ENCODE data around the gene CCND2.

CCND2 gene

GRCh38 chr12:4308334-4308950 lies 34.9 kb downstream of the CCND2 start:
- TF ChIP-seq, protein P1, sequence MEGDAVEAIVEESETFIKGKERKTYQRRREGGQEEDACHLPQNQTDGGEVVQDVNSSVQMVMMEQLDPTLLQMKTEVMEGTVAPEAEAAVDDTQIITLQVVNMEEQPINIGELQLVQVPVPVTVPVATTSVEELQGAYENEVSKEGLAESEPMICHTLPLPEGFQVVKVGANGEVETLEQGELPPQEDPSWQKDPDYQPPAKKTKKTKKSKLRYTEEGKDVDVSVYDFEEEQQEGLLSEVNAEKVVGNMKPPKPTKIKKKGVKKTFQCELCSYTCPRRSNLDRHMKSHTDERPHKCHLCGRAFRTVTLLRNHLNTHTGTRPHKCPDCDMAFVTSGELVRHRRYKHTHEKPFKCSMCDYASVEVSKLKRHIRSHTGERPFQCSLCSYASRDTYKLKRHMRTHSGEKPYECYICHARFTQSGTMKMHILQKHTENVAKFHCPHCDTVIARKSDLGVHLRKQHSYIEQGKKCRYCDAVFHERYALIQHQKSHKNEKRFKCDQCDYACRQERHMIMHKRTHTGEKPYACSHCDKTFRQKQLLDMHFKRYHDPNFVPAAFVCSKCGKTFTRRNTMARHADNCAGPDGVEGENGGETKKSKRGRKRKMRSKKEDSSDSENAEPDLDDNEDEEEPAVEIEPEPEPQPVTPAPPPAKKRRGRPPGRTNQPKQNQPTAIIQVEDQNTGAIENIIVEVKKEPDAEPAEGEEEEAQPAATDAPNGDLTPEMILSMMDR (IDR thresholded peaks at IDR 0.05; ENCODE audit: extremely low read depth, missing control alignments): no peak
- DNase-seq (ENCODE audit: low spot score): no peak

- TF ChIP-seq, protein P1 (IDR thresholded peaks at IDR 0.05; ENCODE audit: extremely low read depth, missing control alignments): no peak
- DNase-seq (ENCODE audit: low spot score): no peak
Measured at GRCh38 chr12:4311776-4312175, 38.2 kb downstream of the CCND2 start.

GRCh38 chr12:4312251-4312650 lies 38.7 kb downstream of the CCND2 start:
- TF ChIP-seq, protein P1 (IDR thresholded peaks at IDR 0.05; ENCODE audit: extremely low read depth, missing control alignments): no peak

GRCh38 chr12:4320497-4320852 lies 46.9 kb downstream of the CCND2 start:
- DNase-seq (ENCODE audit: low spot score): no peak
- TF ChIP-seq, protein P1 (IDR thresholded peaks at IDR 0.05; ENCODE audit: extremely low read depth, missing control alignments): no peak

More at GRCh38 chr12:4312251-4312650, 38.7 kb downstream of the CCND2 start:
- no peak for DNase-seq (ENCODE audit: low spot score)

- DNase-seq (ENCODE audit: low spot score): peak; percentile 99
- TF ChIP-seq, protein P1 (IDR thresholded peaks at IDR 0.05; ENCODE audit: extremely low read depth, missing control alignments): no peak
Measured at GRCh38 chr12:4320853-4321701, 47.5 kb downstream of the CCND2 start, which contains the start of gene TIGAR. Gene TIGAR, plus strand, starts transcription at chr12:4321213. Its CDS starts 59 bp downstream, at chr12:4321272.

- peak; percentile 42 for DNase-seq (ENCODE audit: low spot score)
- TF ChIP-seq, protein P1 (IDR thresholded peaks at IDR 0.05; ENCODE audit: extremely low read depth, missing control alignments): no peak
Measured at GRCh38 chr12:4322726-4323125, 49.2 kb downstream of the CCND2 start.

Data from GM20000 (cell line).